ENCODE results near the gene RFFL.

DNA sequence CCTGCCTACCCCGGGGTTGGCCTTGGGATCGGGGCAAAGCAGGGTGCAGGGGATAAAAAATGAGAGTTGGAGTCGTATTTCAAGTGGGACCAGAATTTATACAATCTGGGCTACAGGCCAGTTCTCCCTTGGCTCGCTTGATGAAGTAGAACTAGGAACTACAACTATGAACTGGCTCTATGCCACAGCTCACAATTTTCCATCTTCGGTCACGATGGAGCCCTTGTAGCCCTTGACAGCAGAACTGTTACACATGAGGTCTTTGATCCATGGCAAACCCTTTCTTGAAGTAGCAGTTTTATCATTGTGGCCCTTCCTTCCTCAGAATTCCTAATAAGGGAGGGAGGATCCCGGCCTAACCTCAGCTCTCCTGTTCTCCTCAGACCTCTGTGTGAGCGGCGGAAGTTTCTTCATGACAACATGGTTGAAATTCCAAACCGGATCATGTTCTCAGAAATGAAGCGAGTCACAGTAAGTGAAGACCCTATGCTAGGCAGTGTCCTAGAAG, 66.1 kb downstream of the RFFL start:
- TF ChIP-seq GATA2 (IDR thresholded peaks at IDR 0.05; ENCODE audit: low read depth, low read length) (no peak), GATA3 (IDR thresholded peaks at IDR 0.05; ENCODE audit: low read depth, low read length) (no peak)

All from SH-SY5Y (cell line).